CMK (cell line): ENCODE data around the gene ZFYVE19.

Source experiments
- DNase-seq: peaks from one replicate; pipeline ENCODE4 v3.0.0-alpha.2; 2010; ENCODE audit warnings: low read depth

Gene ZFYVE19

GRCh38 chr15:40815042-40815698 lies 8.3 kb downstream of the ZFYVE19 start:
- no peak for DNase-seq

- no peak for DNase-seq
These were observed 12.2 kb downstream of the ZFYVE19 start for GRCh38 chr15:40819048-40819447.

GRCh38 chr15:40821195-40821594 lies 14.3 kb downstream of the ZFYVE19 start:
- no peak for DNase-seq

GRCh38 chr15:40823572-40824343 lies 16.9 kb downstream of the ZFYVE19 start:
- no peak for DNase-seq

- DNase-seq = no peak
These were observed 19.0 kb downstream of the ZFYVE19 start for GRCh38 chr15:40825661-40826422.

- DNase-seq = no peak
These were observed 19.7 kb downstream of the ZFYVE19 start for GRCh38 chr15:40826423-40827075.

- no peak for DNase-seq
These were observed 21.7 kb downstream of the ZFYVE19 start, which contains the start of gene PPP1R14D for GRCh38 chr15:40828447-40829036. PPP1R14D (minus strand) TSS chr15:40828708; CDS start chr15:40828641, 67 bp downstream.

GRCh38 chr15:40829115-40829514 lies 22.2 kb downstream of the ZFYVE19 start:
- no peak for DNase-seq

GRCh38 chr15:40830884-40831283 lies 24.0 kb downstream of the ZFYVE19 start:
- no peak for DNase-seq

GRCh38 chr15:40831861-40832260 lies 25.0 kb downstream of the ZFYVE19 start:
- DNase-seq = no peak

GRCh38 chr15:40832903-40833302 lies 26.0 kb downstream of the ZFYVE19 start:
- DNase-seq = no peak

GRCh38 chr15:40836020-40836419 lies 29.1 kb downstream of the ZFYVE19 start:
- DNase-seq = no peak

- DNase-seq = no peak
These were observed 31.9 kb downstream of the ZFYVE19 start for GRCh38 chr15:40838756-40839155.

- DNase-seq = no peak
These were observed 34.9 kb downstream of the ZFYVE19 start for GRCh38 chr15:40841741-40842140.

GRCh38 chr15:40843261-40843884 lies 36.5 kb downstream of the ZFYVE19 start:
- no peak for DNase-seq

GRCh38 chr15:40843885-40844695 lies 37.2 kb downstream of the ZFYVE19 start, which contains the start of gene SPINT1:
SPINT1 (plus strand) TSS chr15:40844048; CDS start chr15:40844555, 507 bp downstream.
- no peak for DNase-seq

GRCh38 chr15:40844696-40845030 lies 37.8 kb downstream of the ZFYVE19 start:
- DNase-seq = no peak

GRCh38 chr15:40845036-40845435 lies 38.1 kb downstream of the ZFYVE19 start:
- DNase-seq = no peak

GRCh38 chr15:40845511-40846284 lies 38.8 kb downstream of the ZFYVE19 start:
- DNase-seq = no peak

GRCh38 chr15:40846841-40847222 lies 39.9 kb downstream of the ZFYVE19 start:
- DNase-seq = no peak
